ENCODE data around the gene SLC6A20.

SLC6A20 gene

GRCh38 chr3:45800611-45801010 is 4.3 kb upstream of the SLC6A20 start:
- no peak for DNase-seq

DNA sequence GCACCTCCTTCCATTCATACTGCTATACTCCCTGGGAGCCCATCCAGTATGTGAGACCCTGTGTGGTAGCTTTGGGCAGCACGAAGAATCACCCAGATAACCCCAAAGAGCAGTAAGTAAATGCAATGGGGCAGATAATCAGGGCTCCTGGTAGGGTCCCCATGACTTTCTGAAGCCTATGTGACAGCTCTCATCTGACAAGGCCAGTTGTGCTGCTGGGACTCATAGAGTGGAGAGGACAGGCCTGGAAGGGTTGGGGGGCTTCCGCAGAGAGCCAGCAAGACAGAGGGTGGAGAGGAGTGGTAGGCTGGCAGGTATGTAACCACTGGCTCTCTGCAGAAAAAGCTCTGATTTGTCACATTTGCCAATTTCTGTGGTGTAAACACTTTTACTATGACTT is 3.2 kb upstream of the SLC6A20 start:
- no peak for DNase-seq

- DNase-seq = no peak
These were observed 1.7 kb upstream of the SLC6A20 start for GRCh38 chr3:45798034-45798433.

- no peak for DNase-seq
These were observed 734 bp upstream of the SLC6A20 start for GRCh38 chr3:45796902-45797637.

GRCh38 chr3:45795509-45795881 is 841 bp downstream of the SLC6A20 start:
- no peak for DNase-seq

- DNase-seq = no peak
These were observed 1.7 kb downstream of the SLC6A20 start for GRCh38 chr3:45794660-45795059.

DNA sequence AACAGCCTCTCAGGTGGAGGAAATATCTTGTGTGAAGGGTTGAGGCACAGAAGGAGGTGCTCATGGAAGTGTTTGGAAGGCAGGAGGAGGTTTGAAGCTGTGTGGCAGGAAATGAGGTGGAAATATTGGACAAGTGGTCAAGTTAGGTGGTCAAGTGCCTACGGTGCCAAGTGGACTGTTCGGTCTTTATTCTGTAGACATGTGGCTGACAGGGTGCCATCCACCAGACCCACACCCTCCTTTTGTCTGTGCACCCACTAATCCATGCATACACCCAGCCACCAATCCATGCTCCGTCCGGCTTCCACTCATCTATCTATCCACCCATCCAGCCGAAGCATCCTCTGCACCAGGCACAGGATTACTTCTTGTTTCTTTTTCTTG is 2.2 kb downstream of the SLC6A20 start:
- no peak for DNase-seq

GRCh38 chr3:45793482-45794176 is 2.7 kb downstream of the SLC6A20 start:
- no peak for DNase-seq

DNA sequence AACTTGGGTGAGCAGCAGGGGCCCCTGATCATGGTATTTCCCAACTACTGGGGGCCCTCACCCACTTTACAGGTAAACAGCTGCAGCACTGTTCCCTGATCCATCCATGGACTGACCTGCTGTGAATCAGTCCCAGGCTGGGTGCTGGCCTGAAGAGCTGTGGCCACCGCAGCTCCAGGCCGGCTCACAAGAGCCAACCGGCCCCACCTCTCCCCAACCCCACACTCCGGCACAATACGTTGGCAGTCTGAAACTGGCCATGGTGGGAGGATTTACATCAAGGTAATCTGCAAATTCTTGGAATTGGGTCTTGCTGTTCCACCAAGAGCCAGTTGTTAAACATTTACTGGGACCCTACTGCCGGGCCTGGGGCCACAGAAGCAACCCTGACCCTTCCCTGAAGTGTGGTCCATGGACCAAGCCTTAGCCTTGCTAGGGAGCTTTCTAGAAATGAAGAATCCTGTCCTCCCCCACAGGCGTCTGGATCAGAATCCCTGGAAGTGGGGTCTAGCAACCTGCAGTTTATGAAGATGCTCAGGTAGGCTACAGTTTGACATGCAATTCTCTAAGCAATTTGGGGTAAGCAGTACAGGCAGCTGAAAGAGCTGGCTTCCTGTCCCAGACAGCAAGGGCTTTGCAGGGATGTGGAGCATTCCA is 3.7 kb downstream of the SLC6A20 start:
- no peak for DNase-seq

- no peak for DNase-seq
These were observed 4.3 kb downstream of the SLC6A20 start for GRCh38 chr3:45792036-45792435.

DNA sequence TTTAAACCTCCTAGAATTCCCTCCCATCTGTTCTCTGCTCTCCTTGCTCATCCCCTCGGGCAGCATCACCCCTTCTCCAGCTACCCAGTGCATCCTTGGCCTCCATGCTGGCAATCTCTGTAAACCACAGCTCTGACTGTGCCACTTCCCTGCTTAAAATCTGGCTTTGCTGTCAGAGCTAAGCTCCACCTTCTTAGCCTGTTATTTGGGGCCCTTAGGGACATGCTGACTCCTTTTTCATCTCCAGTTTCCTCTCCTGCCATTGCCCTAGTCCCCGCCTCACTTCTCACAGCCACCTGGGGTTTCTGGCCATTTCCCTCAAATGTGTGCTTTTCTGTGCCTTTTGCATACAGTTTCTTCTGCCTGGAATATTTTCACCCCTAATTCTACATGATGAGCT is 5.7 kb downstream of the SLC6A20 start:
- DNase-seq = no peak

- no peak for DNase-seq
These were observed 7.0 kb downstream of the SLC6A20 start for GRCh38 chr3:45789235-45789812.

DNA sequence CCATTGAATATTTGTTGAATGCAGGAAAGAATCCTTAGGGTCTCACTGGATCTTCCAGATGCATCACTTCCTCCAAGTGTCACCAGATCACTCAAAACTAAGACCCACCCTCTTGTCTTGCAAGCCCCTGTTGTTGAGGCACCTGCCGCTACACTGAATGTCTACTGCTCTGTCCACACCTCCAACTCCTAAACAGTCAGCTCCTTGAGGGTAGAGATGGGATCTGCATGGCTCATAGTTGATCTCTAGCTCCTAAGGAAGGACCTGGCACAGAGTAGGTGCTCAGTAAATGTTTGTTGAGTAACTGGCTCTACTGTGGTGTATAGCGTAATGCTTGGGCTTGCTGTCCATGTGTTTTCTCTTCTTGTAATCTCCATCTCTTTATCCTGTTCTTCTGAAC is 8.8 kb downstream of the SLC6A20 start:
- no peak for DNase-seq

DNA sequence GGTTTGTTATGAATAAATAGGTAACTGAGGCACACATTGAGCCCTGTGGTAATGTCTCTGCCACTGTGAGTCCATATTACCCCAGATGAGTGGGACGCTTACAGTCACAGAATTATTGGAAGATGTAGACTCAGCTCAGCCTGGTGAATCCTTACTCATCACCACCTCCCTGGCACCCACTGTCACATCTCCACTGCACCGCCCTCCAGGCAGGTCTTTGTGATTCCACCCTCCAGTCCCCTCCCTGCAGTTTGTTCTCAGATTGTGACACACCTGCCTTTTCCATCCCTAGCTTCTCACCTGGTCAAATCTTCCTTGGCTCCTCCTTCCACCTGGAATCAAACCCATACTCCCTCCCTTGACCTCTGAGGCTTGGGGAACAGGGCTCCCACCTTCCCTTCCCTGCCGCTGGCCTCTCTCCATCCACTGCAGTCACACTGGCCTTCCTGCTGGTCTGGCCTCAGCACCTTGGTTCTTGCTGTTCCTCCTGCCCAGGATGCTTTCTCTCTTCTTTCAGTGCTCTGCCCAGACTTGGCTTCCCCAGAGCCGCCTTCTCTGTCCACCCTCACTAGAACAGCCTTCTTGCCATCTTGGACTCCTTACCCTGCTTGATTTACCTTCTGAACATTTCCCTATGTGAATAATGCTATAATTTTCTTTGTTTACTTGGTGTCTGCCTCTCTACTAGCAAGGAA is 9.4 kb downstream of the SLC6A20 start:
- DNase-seq = no peak

GRCh38 chr3:45785605-45786150 is 10.7 kb downstream of the SLC6A20 start:
- DNase-seq = no peak

DNA sequence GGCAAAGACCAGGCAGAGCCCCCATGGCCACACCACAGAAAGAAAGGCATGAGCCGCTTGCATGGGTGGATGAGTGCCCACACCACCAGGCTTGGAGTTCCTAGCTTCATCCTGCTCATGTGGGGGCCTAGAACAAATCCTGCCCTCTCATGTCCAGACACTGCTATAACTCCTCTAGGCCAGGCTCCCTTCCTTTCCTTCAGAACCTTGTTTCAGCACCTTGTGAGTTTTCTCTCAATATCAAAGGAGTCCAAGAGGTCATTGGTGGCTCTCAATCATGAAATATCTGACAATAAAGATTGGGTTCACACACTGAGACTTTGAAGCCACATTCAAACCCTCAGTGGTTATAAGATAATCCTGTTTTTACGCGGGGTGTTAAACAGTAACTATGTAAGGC is 12.7 kb downstream of the SLC6A20 start:
- DNase-seq = no peak

DNA sequence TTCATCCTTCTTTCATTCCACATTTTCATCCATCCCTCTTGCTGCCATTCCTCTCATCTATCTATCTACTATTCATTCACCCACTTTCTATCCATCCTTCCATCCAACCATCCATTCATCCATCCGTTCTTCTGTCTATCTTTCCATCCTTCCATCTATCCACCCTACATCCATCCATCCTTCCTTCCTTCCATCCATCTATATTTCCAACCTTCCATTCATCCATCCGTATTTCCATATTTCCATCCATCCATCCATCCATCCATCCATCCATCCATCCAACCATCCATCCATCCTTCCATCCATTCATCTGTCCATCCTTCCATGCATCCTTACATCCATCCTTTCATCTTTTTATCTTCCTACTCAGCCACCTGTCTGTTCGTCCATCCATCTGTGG is 14.0 kb downstream of the SLC6A20 start:
- DNase-seq = no peak

DNA sequence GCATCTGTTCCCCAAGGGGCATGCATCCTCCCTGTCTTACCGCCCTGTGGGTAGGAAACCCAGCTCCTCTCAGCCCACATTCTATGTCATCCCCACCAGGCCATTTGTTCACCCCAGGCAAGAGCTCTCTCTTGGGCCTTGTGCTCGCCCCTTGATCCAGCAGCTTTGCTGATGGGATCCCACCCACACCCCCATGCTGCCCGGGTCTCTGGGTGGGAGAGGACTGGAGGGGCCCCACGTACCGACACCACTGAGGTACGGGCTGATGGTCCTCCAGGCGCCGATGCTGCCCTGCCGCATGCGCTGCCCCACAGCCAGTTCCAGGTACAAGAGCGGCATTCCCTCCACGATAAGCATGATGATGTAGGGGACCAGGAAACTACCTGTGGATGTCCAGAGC is 14.5 kb downstream of the SLC6A20 start:
- no peak for DNase-seq

DNA sequence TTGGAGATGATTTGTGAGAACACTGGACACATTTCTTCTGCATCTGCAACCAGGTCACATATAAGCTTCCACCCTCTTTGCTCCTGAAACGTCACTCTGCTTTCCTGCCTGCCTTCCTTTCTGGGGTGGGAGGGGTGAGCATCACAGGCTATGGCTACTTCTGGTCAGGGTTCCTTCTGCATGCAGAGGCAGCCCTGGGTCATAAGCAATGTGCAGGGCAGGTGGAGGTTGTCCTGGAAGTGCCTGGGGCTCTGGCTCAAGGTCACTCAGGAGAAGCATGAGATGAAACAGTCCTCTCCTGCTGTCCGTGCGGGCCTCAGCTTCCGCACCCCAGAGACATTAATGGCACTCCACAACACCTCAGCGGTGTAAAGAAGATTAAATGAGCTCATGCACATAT is 15.1 kb downstream of the SLC6A20 start:
- no peak for DNase-seq

GRCh38 chr3:45779746-45780735 is 16.3 kb downstream of the SLC6A20 start:
- no peak for DNase-seq

GRCh38 chr3:45778761-45779201 is 17.6 kb downstream of the SLC6A20 start:
- no peak for DNase-seq

Measured in NCI-H1694 (cell line).